Mesendoderm (in vitro differentiated cells): ENCODE data around the gene SEMA3A.
A peak's percentile ranks its signal among the peaks of the same experiment; 100 is the strongest.
"Not testable (repeated sequence)": the region's sequence is repeated elsewhere in the genome, so short reads cannot be mapped to it uniquely, and the experiment has no call there.

Experiments
- DNase-seq: peaks from one replicate; pipeline ENCODE4 v3.0.0; 2013
- H2AK5ac ChIP-seq: 2 replicates; pipeline ENCODE4 v1.6.1; 2013; ENCODE audit warnings: low read length, inconsistent platforms
- H2BK120ac ChIP-seq: 2 replicates; pipeline ENCODE4 v1.6.1; 2013; ENCODE audit warnings: low read depth, mild to moderate bottlenecking, low read length, moderate library complexity, mixed read lengths
- H2BK15ac ChIP-seq: replicated peaks from 2 replicates; pipeline ENCODE4 v1.6.1; 2013; ENCODE audit warnings: low read depth, mild to moderate bottlenecking, moderate library complexity
- H2BK5ac ChIP-seq: 2 replicates; pipeline ENCODE4 v1.6.1; 2013; ENCODE audit warnings: low read length, inconsistent platforms
- H3K18ac ChIP-seq: 2 replicates; pipeline ENCODE4 v1.6.1; 2013; ENCODE audit warnings: mild to moderate bottlenecking, low read length, mixed read lengths
- H3K23ac ChIP-seq: one replicate; pipeline ENCODE4 v1.6.1; 2013; ENCODE audit warnings: low read length
- H3K27ac ChIP-seq: 2 replicates; pipeline ENCODE4 v1.5.1; 2013; ENCODE audit warnings: low read depth, mild to moderate bottlenecking, inconsistent platforms, low read length, moderate library complexity
- H3K27me3 ChIP-seq: 2 replicates; pipeline ENCODE4 v1.6.1; 2013; ENCODE audit warnings: low read length, control low read depth, mild to moderate bottlenecking, inconsistent platforms; ENCODE audit not compliant: insufficient read depth, poor library complexity
- H3K36me3 ChIP-seq: 2 replicates; pipeline ENCODE4 v1.6.1; 2013; ENCODE audit warnings: low read length, inconsistent platforms; ENCODE audit not compliant: control insufficient read depth, insufficient read depth
- H3K4ac ChIP-seq: one replicate; pipeline ENCODE4 v1.6.1; 2013; ENCODE audit warnings: low read depth, mild to moderate bottlenecking, low read length, moderate library complexity
- H3K4me1 ChIP-seq: 2 replicates; pipeline ENCODE4 v1.6.1; 2013; ENCODE audit warnings: low read depth, low read length, inconsistent platforms; ENCODE audit not compliant: control insufficient read depth
- H3K4me2 ChIP-seq: 2 replicates; pipeline ENCODE4 v1.6.1; 2013; ENCODE audit warnings: low read length
- H3K4me3 ChIP-seq: 2 replicates; pipeline ENCODE4 v1.5.1; 2013; ENCODE audit warnings: mild to moderate bottlenecking, low read length
- H3K56ac ChIP-seq: one replicate; pipeline ENCODE4 v1.6.1; 2013; ENCODE audit warnings: low read length
- H3K79me1 ChIP-seq: 2 replicates; pipeline ENCODE4 v1.6.1; 2013; ENCODE audit warnings: low read length, inconsistent platforms
- H3K79me2 ChIP-seq: 2 replicates; pipeline ENCODE4 v1.6.1; 2013; ENCODE audit warnings: mild to moderate bottlenecking, low read length; ENCODE audit not compliant: control insufficient read depth, insufficient read depth
- H3K9ac ChIP-seq: 2 replicates; pipeline ENCODE4 v1.6.1; 2013; ENCODE audit warnings: low read length, inconsistent platforms
- H4K5ac ChIP-seq: one replicate; pipeline ENCODE4 v1.6.1; 2013; ENCODE audit warnings: low read length
- H4K8ac ChIP-seq: one replicate; pipeline ENCODE4 v1.6.1; 2013; ENCODE audit warnings: low read depth, mild to moderate bottlenecking, control low read depth, low read length, moderate library complexity
- WGBS: extraction: QIAGEN DNeasy Blood & Tissue Kit; methylation state at CpG from one replicate; pipeline ENCODE4 v1.1.7; 2013; ENCODE audit warnings: low lambda C conversion rate, missing lambda C conversion rate; ENCODE audit not compliant: insufficient coverage; ENCODE audit errors: extremely low coverage; 5-methylcytosine and 5-hydroxymethylcytosine counted together

The SEMA3A gene

DNA sequence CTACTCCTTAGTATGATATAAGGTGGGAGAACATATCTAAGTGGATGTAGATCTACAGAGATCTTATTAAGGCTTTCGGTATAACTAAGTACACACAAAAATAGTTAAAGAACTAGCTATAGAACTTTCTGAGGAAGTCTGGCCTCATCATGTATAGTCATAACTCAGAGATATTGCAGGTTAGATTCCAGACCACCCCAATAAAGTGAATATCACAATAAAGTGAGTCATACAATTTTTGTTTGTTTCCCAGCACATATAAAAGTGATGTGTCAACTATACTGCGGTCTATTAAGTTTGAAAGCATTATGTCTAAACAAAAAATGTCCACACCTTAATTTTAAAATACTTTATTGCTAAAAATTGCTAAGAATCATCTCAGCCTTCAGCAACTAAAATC is 24.7 kb upstream of the SEMA3A start:
- Histone ChIP-seq H3K27ac (no peak overlapping the region), H3K36me3 (no peaks in the 10 kb centered on the region), H3K9ac (no peak overlapping the region), H3K4me1 (no peaks in the 10 kb centered on the region), H3K27me3 (no peaks in the 10 kb centered on the region), H2BK120ac (no peak overlapping the region), H3K56ac (no peak overlapping the region), H3K18ac (no peak overlapping the region), H3K23ac (no peak overlapping the region), H4K8ac (no peak overlapping the region), H2AK5ac (no peak overlapping the region), H4K5ac (no peak overlapping the region), H3K4ac (no peak overlapping the region), H3K4me2 (no peak overlapping the region), H3K79me2 (no peaks in the 10 kb centered on the region), H2BK5ac (no peak overlapping the region), H3K79me1 (no peaks in the 10 kb centered on the region), H2BK15ac (no peak overlapping the region), H3K4me3 (no peak overlapping the region)
- DNase-seq: no peak
- WGBS: no CpG with 5 or more reads among the region's 2 CpGs

- H3K27ac ChIP-seq: no peak overlapping the region
- H3K79me1 ChIP-seq: no peaks in the 10 kb centered on the region
- no peak overlapping the region for H2AK5ac ChIP-seq
- H3K9ac ChIP-seq: no peak overlapping the region
- H3K4ac ChIP-seq: no peak overlapping the region
- no peak overlapping the region for H3K4me3 ChIP-seq
- no CpG with 5 or more reads among the region's 2 CpGs for WGBS
- H3K56ac ChIP-seq: no peak overlapping the region
- no peak overlapping the region for H3K18ac ChIP-seq
- H3K23ac ChIP-seq: no peak overlapping the region
- no peak for DNase-seq
- H2BK5ac ChIP-seq: no peak overlapping the region
- H3K4me2 ChIP-seq: no peak overlapping the region
- no peaks in the 10 kb centered on the region for H3K36me3 ChIP-seq
- H4K5ac ChIP-seq: no peak overlapping the region
- H4K8ac ChIP-seq: no peak overlapping the region
- no peak overlapping the region for H2BK120ac ChIP-seq
- no peaks in the 10 kb centered on the region for H3K27me3 ChIP-seq
- H3K4me1 ChIP-seq: no peaks in the 10 kb centered on the region
- no peak overlapping the region for H2BK15ac ChIP-seq
- H3K79me2 ChIP-seq: no peaks in the 10 kb centered on the region
Measured at GRCh38 chr7:84218681-84219080, 24.1 kb upstream of the SEMA3A start.

DNA sequence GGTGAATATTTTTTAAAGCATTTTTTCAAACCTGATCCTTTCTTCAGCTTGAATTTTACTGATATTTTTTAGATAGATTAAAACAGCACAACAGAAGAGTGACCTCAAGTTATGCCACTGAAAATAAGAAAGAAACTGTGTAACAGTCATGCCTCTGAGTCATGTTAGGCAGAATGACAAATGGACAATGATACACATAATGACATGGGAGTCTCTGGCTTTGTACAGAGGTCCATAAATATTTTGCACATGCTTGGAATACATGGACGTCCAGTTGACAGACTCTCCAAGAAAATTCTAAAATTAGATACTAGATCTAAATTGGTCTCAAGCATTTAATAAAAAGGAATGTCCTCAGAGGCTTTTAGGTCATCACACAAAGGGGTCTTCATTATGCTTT is 21.9 kb upstream of the SEMA3A start:
- Histone ChIP-seq H4K5ac (no peak overlapping the region), H2BK120ac (no peak overlapping the region), H3K18ac (no peak overlapping the region), H2AK5ac (no peak overlapping the region), H3K4me3 (no peak overlapping the region), H2BK5ac (no peak overlapping the region), H3K27ac (no peak overlapping the region), H2BK15ac (no peak overlapping the region), H3K4ac (no peak overlapping the region), H3K4me2 (no peak overlapping the region), H3K23ac (no peak overlapping the region), H3K9ac (no peak overlapping the region), H3K36me3 (no peaks in the 10 kb centered on the region), H3K56ac (no peak overlapping the region), H3K27me3 (no peaks in the 10 kb centered on the region), H3K4me1 (no peaks in the 10 kb centered on the region), H4K8ac (no peak overlapping the region), H3K79me2 (no peaks in the 10 kb centered on the region), H3K79me1 (no peaks in the 10 kb centered on the region)
- no CpG with 5 or more reads among the region's 1 CpG for WGBS
- DNase-seq: no peak

DNA sequence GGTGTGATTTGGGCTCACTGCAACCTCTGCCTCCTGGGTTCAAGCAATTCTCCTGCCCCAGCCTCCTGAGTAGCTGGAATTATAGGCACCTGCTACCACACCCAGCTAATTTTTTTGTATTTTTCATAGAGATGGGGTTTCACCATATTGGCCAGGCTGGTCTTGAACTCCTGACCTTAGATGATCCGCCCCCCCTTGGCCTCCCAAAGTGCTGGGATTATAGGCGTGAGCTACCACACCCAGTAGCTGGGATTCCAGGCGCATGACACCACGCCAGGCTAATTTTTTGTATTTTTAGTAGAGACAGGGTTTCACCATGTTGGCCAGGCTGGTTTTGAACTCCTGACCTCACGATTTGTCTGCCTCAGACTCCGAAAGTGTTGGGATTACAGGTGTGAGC is 20.2 kb upstream of the SEMA3A start:
- not testable (repeated sequence) for H3K79me1 ChIP-seq, H3K4me1 ChIP-seq, H3K9ac ChIP-seq, H3K56ac ChIP-seq, H3K27ac ChIP-seq, H3K4ac ChIP-seq, DNase-seq, H3K79me2 ChIP-seq, H3K4me3 ChIP-seq, H4K8ac ChIP-seq, H3K27me3 ChIP-seq, H2AK5ac ChIP-seq, H4K5ac ChIP-seq, H2BK120ac ChIP-seq, H3K18ac ChIP-seq, H3K4me2 ChIP-seq, H3K36me3 ChIP-seq, H3K23ac ChIP-seq, H2BK5ac ChIP-seq, H2BK15ac ChIP-seq
- WGBS: no CpG with 5 or more reads among the region's 6 CpGs

GRCh38 chr7:84210301-84210700 is 15.7 kb upstream of the SEMA3A start:
- H3K56ac ChIP-seq: no peak overlapping the region
- no peak overlapping the region for H2BK120ac ChIP-seq
- H2AK5ac ChIP-seq: no peak overlapping the region
- no peak overlapping the region for H4K8ac ChIP-seq
- H3K4ac ChIP-seq: no peak overlapping the region
- H3K27me3 ChIP-seq: no peaks in the 10 kb centered on the region
- no peak overlapping the region for H3K9ac ChIP-seq
- H3K4me1 ChIP-seq: no peaks in the 10 kb centered on the region
- H3K27ac ChIP-seq: no peak overlapping the region
- H3K4me2 ChIP-seq: no peak overlapping the region
- no peak overlapping the region for H3K23ac ChIP-seq
- no peaks in the 10 kb centered on the region for H3K36me3 ChIP-seq
- H3K4me3 ChIP-seq: no peak overlapping the region
- H3K18ac ChIP-seq: no peak overlapping the region
- H3K79me2 ChIP-seq: no peaks in the 10 kb centered on the region
- no peaks in the 10 kb centered on the region for H3K79me1 ChIP-seq
- peak; percentile 26 for DNase-seq
- no peak overlapping the region for H2BK5ac ChIP-seq
- no CpG with 5 or more reads among the region's 3 CpGs for WGBS
- H2BK15ac ChIP-seq: peak overlapping the region; percentile 11
- H4K5ac ChIP-seq: no peak overlapping the region

GRCh38 chr7:84209006-84209405 is 14.4 kb upstream of the SEMA3A start:
- H3K18ac ChIP-seq: no peak overlapping the region
- no peak overlapping the region for H3K4ac ChIP-seq
- no peak for DNase-seq
- H2BK120ac ChIP-seq: no peak overlapping the region
- H3K27me3 ChIP-seq: no peaks in the 10 kb centered on the region
- no peak overlapping the region for H3K4me2 ChIP-seq
- no peak overlapping the region for H3K4me3 ChIP-seq
- H3K27ac ChIP-seq: no peak overlapping the region
- H4K8ac ChIP-seq: no peak overlapping the region
- no peaks in the 10 kb centered on the region for H3K79me2 ChIP-seq
- H2BK5ac ChIP-seq: no peak overlapping the region
- no peak overlapping the region for H4K5ac ChIP-seq
- H3K36me3 ChIP-seq: no peaks in the 10 kb centered on the region
- no peaks in the 10 kb centered on the region for H3K79me1 ChIP-seq
- no peak overlapping the region for H2BK15ac ChIP-seq
- H2AK5ac ChIP-seq: no peak overlapping the region
- WGBS: no CpG with 5 or more reads among the region's 1 CpG
- no peaks in the 10 kb centered on the region for H3K4me1 ChIP-seq
- no peak overlapping the region for H3K23ac ChIP-seq
- no peak overlapping the region for H3K56ac ChIP-seq
- no peak overlapping the region for H3K9ac ChIP-seq
